Cerebellar nuclear complex (tissue), 1 donor: ENCODE measurements around the gene SPEG.
"Not testable (repeated sequence)": the region's sequence is repeated elsewhere in the genome, so short reads cannot be mapped to it uniquely, and the experiment has no call there.

Experiments
- DNase-seq, 2 experiments: peaks; one replicate each; lab custom pipeline; 2025; lab: John Stamatoyannopoulos, UW

The SPEG gene

GRCh38 chr2:219404954-219405353 is 29.7 kb upstream of the SPEG start:
- no peak for DNase-seq

GRCh38 chr2:219405451-219405850 is 29.2 kb upstream of the SPEG start:
- no peak for DNase-seq

GRCh38 chr2:219405958-219406860 is 28.4 kb upstream of the SPEG start:
- no peak for DNase-seq

DNA sequence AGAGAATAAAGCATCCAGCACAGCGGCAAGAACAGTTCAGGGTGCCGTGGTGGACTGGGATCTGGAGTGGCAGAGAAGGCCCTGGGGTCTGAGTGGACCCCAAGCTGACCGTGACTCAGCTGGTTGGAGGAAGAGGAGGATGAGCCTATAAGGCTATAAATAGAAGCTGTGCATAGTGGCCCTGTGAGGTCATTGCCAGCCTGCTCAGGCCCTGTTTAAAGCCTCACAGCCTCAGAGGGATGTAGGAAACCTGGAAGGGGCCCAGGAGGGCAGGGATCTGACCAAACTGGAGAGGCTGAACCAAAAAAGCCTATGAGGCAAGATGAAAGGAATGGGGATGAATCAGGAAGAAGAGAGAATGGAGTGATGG is 27.8 kb upstream of the SPEG start:
- no peak for DNase-seq

- DNase-seq, result not testable (repeated sequence)
These were observed 27.3 kb upstream of the SPEG start for GRCh38 chr2:219407343-219407742.

DNA sequence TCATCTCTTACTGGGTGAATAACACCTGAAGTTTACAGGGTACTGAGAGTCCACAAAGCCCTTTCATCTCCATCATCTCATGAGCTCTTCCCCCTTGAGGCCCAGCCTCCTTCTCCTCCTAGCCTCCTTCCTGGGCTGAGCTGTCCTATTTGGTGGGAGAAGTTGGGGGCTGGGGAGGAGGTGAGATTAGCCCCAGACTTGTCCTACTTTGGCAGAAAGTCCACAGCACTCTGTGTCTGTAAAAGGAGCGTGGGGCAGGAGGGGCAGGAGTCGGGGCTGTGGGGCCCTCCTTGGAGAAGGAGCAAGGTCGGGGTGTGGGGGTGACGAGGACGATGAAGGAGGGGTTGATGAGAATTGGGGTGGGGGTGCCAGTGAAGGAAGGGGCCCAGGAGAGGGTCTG is 26.4 kb upstream of the SPEG start:
- no peak for DNase-seq

GRCh38 chr2:219408631-219409030 is 26.0 kb upstream of the SPEG start:
- DNase-seq, result no peak

DNA sequence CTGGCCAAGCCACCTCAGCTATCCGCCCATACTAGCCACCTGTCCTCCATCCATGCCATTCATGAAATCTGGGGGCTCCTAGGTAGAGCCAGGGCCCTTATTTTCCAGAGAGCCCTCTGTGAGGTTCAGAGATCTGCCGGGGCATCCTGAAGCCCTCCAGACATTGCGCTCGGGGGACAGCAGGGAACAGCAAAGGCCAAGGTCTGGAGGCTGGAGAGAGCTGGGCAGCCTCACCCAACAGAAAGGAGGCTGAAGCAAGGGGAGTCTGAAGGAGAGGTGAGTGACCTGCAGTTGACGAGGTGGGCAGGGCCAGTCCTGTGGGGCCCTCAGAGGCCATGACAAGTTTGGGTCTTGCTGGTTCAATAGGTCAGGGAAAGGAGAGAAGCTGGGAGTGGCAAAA is 25.0 kb upstream of the SPEG start:
- DNase-seq, result no peak

GRCh38 chr2:219410390-219410789 is 24.3 kb upstream of the SPEG start:
- DNase-seq, result no peak

GRCh38 chr2:219414857-219415256 is 19.8 kb upstream of the SPEG start:
- no peak for DNase-seq

GRCh38 chr2:219415580-219416234 is 18.9 kb upstream of the SPEG start:
- DNase-seq, result no peak

DNA sequence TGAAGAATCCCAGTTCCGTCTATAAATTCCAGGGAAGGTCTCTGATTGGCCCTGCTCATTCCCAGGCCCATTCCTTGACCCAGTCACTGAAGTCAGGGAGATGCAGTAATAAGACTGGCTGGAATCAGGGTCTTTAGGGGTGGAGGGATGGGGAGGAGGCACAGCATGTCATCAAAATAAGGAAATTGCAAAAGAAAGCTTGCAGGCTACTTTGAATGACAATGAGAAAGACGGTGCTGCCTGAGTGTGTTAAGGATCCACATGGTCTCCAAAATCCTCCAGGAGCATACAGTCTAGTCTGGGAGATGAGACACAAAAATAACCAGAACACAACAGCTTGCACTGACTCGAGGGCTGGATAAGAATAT is 18.4 kb upstream of the SPEG start:
- no peak for DNase-seq

GRCh38 chr2:219416938-219417337 is 17.7 kb upstream of the SPEG start:
- no peak for DNase-seq

GRCh38 chr2:219417374-219417773 is 17.3 kb upstream of the SPEG start:
- no peak for DNase-seq

DNA sequence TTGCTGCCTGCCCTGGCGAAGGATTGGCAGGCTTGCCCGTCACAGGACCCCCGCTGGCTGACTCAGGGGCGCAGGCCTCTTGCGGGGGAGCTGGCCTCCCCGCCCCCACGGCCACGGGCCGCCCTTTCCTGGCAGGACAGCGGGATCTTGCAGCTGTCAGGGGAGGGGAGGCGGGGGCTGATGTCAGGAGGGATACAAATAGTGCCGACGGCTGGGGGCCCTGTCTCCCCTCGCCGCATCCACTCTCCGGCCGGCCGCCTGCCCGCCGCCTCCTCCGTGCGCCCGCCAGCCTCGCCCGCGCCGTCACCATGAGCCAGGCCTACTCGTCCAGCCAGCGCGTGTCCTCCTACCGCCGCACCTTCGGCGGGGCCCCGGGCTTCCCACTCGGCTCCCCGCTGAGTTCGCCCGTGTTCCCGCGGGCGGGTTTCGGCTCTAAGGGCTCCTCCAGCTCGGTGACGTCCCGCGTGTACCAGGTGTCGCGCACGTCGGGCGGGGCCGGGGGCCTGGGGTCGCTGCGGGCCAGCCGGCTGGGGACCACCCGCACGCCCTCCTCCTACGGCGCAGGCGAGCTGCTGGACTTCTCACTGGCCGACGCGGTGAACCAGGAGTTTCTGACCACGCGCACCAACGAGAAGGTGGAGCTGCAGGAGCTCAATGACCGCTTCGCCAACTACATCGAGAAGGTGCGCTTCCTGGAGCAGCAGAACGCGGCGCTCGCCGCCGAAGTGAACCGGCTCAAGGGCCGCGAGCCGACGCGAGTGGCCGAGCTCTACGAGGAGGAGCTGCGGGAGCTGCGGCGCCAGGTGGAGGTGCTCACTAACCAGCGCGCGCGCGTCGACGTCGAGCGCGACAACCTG is 16.3 kb upstream of the SPEG start, which contains the start of gene DES:
DES (plus strand) TSS at position 223 of the 857 bp plus-strand sequence; CDS start at position 309, 86 bp downstream.
- no peak for DNase-seq

DNA sequence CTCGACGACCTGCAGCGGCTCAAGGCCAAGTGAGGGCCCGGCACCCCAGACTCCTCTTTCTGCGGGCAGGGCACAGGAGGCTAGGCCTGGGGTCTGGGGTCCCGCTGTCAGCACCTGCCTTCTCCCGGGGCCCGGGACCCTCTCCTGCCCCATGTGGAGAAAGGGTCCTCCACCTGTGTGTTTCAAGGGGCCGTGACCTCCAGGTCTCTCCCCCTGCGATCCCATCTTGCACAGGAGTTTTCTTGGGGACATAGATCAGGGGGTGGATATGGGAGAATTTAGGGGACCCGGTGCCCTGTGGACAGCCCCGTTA is 15.7 kb upstream of the SPEG start:
- no peak for DNase-seq

- DNase-seq, result no peak
These were observed 15.1 kb upstream of the SPEG start for GRCh38 chr2:219419331-219420197.

- DNase-seq, result no peak
These were observed 14.0 kb upstream of the SPEG start for GRCh38 chr2:219420687-219421086.

DNA sequence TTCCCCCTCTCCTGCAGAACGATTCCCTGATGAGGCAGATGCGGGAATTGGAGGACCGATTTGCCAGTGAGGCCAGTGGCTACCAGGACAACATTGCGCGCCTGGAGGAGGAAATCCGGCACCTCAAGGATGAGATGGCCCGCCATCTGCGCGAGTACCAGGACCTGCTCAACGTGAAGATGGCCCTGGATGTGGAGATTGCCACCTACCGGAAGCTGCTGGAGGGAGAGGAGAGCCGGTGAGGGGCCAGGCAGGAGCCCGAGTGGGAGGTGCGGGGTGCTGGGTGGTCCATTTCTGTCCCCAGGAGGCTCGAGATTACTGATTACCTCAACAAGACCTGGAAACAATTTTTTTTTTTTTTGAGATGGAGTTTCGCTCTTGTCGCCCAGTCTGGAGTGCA is 13.3 kb upstream of the SPEG start:
- no peak for DNase-seq

DNA sequence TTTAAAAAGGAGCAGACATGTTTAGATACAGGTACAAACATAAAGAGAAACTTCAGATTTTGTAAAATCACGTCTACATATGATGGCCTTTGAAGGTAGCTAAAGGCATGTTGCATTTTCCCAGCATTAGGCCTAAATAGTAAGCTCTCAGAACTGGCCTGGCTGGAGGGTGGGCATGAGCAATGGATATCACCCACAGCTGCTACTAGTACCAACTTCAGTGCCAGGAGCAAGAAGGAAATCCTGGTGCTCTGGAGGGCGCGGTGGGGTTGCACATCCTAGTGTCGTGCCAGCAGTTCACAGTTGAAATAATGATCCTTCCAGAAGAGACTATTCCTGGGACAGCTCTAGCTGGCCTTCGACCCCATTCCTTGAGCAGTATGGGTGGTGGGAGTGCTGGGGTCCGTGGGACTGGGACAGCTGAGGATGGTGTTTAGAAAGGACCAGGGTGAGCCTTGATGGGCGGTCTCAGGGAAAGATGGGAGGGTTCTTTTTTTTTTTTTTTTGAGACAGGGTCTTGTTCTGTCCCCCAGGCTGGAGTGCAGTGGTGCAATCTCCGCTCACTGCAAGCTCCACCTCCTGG is 11.6 kb upstream of the SPEG start:
- no peak for DNase-seq

- no peak for DNase-seq
These were observed 10.8 kb upstream of the SPEG start for GRCh38 chr2:219423652-219424377.
